Brain microvascular endothelial cell (primary cell): ENCODE measurements around the gene CNTNAP2.

Experiments
- DNase-seq: peaks from one replicate; pipeline ENCODE4 v3.0.0-alpha.2; 2020
- H3K27ac ChIP-seq: fragments of 250-450 bp; sonication (Bioruptor Pico); 2 replicates; pipeline ENCODE4 v1.5.1; 2020; ENCODE audit warnings: mild to moderate bottlenecking, moderate library complexity
- H3K27me3 ChIP-seq: fragments of 250-450 bp; sonication (Bioruptor Pico); replicated peaks from 2 replicates; pipeline ENCODE4 v1.5.1; 2020; ENCODE audit warnings: mild to moderate bottlenecking
- H3K36me3 ChIP-seq: fragments of 250-450 bp; sonication (Bioruptor Pico); replicated peaks from 2 replicates; pipeline ENCODE4 v1.5.1; 2020; ENCODE audit warnings: mild to moderate bottlenecking
- H3K4me3 ChIP-seq: 2 replicates; pipeline ENCODE4 v1.5.1; 2011; ENCODE audit warnings: low read depth, mild to moderate bottlenecking, control low read depth, low read length, moderate library complexity
- in situ Hi-C: cut with HindIII; loops from 2 replicates; pipeline ENCODE4 v1.10.0; 2017; ENCODE audit warnings: low sequenced_read_pairs, low pct_ligation_motif_present
- TF ChIP-seq, protein P1 (sequence below): IDR thresholded peaks from 2 replicates; pipeline ENCODE4 v1.5.1; 2011; ENCODE audit warnings: low read depth, mild to moderate bottlenecking, moderate library complexity, low read length, control low read depth, inconsistent platforms; ENCODE audit errors: missing control alignments

CNTNAP2 gene

DNA sequence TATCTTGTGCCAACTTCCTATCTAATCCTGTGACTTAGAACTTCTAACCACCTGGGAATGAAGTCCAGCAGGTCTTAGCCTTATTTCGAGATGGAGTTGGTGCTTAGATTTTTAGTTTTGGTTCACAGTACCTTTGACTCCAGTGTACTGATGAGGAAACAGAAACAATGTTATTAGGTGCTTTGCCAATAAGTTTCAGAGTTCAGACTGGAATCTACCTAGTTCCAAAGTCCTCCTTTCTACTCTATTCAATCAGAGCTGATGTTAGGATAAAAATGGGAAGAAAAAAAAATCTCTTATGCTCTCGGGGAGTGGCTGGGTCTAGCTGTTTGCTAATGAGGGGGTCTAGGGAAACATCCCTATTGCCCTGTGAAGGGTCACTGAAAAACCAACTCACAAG lies 1867.7 kb downstream of the CNTNAP2 start:
- no peak overlapping the region for H3K27ac ChIP-seq
- no peaks in the 10 kb centered on the region for H3K27me3 ChIP-seq
- no peak for DNase-seq
- in situ Hi-C loops: no loop called here
- TF ChIP-seq, protein P1, sequence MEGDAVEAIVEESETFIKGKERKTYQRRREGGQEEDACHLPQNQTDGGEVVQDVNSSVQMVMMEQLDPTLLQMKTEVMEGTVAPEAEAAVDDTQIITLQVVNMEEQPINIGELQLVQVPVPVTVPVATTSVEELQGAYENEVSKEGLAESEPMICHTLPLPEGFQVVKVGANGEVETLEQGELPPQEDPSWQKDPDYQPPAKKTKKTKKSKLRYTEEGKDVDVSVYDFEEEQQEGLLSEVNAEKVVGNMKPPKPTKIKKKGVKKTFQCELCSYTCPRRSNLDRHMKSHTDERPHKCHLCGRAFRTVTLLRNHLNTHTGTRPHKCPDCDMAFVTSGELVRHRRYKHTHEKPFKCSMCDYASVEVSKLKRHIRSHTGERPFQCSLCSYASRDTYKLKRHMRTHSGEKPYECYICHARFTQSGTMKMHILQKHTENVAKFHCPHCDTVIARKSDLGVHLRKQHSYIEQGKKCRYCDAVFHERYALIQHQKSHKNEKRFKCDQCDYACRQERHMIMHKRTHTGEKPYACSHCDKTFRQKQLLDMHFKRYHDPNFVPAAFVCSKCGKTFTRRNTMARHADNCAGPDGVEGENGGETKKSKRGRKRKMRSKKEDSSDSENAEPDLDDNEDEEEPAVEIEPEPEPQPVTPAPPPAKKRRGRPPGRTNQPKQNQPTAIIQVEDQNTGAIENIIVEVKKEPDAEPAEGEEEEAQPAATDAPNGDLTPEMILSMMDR: no peak
- H3K4me3 ChIP-seq: no peak overlapping the region
- H3K36me3 ChIP-seq: no peaks in the 10 kb centered on the region

DNA sequence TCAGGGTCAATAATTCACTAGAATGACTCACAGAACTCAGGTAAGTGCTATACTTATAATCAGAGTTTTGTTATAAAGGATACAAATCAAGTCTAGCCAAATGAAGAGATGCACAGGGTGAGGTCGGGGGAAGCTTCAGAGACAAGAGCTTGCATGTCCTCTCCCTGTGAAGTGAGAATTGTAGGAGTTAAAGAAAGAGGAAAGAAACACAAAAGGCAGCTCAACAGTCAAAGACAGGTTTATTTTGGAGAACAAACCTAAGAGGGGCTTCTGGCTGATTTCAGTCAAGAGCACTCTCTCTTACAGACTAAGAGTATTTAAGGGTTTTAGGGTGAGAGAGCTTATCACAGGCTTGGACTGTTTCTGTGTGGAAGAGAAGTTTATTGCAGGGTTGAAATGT lies 1873.5 kb downstream of the CNTNAP2 start:
- in situ Hi-C loops: no loop called here
- H3K27ac ChIP-seq: no peak overlapping the region
- no peaks in the 10 kb centered on the region for H3K27me3 ChIP-seq
- no peak overlapping the region for H3K4me3 ChIP-seq
- DNase-seq: no peak
- H3K36me3 ChIP-seq: no peaks in the 10 kb centered on the region
- TF ChIP-seq, protein P1: no peak

- H3K36me3 ChIP-seq: no peaks in the 10 kb centered on the region
Observed at GRCh38 chr7:147990942-147991341, 1874.3 kb downstream of the CNTNAP2 start.

GRCh38 chr7:147992698-147993097 lies 1876.1 kb downstream of the CNTNAP2 start:
- TF ChIP-seq, protein P1: no peak
- Histone ChIP-seq H3K36me3 (no peaks in the 10 kb centered on the region), H3K4me3 (no peak overlapping the region), H3K27ac (no peak overlapping the region), H3K27me3 (no peaks in the 10 kb centered on the region)
- in situ Hi-C loops: no loop called here
- DNase-seq: no peak

More at GRCh38 chr7:147990942-147991341, 1874.3 kb downstream of the CNTNAP2 start:
- Histone ChIP-seq H3K4me3 (no peak overlapping the region), H3K27me3 (no peaks in the 10 kb centered on the region), H3K27ac (no peak overlapping the region)
- in situ Hi-C loops: no loop called here
- DNase-seq: no peak
- TF ChIP-seq, protein P1: no peak

DNA sequence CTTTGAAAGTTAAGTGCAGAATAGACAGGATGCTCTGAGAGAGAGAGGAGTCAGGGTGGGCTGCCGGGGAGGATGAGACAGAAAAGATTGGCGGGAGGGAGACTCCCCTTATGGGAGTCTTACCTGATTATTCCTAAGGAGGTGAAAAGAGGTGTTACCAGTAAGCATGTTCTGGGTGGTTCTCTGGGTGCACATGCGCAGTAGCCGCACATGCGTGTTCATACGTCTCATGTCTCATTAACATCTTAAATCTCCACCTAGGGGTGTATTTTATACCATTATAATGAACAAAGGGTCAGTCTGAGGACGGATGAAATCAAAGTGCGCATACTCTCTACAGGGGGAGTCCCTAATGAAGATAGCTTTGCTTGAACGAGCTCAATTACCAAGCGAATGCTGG lies 1881.0 kb downstream of the CNTNAP2 start:
- in situ Hi-C loops: no loop called here
- H3K36me3 ChIP-seq: no peaks in the 10 kb centered on the region
- H3K4me3 ChIP-seq: no peak overlapping the region
- TF ChIP-seq, protein P1: no peak
- H3K27me3 ChIP-seq: no peaks in the 10 kb centered on the region
- H3K27ac ChIP-seq: no peak overlapping the region
- DNase-seq: no peak

DNA sequence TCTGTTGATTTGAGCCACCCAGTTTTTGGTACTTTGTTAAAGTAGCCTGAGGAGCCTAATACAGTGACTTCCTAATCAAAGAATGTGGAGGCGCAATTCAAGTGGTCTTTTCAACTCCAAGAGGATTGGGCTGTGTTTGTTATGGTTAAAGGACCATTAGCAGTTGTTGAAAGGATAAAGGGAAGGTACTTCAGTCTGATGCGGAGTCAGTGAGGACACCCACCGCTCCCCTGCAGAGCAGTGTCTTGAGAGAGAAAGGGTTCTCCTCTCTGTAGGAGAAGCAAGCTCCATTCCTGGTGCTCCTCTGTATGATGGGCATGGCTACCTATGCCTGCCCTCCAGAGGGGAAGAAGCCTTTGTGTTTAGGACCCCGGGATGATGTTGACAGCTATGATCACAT lies 1883.4 kb downstream of the CNTNAP2 start:
- no peak overlapping the region for H3K27ac ChIP-seq
- in situ Hi-C loops: no loop called here
- H3K4me3 ChIP-seq: no peak overlapping the region
- H3K36me3 ChIP-seq: no peaks in the 10 kb centered on the region
- DNase-seq: no peak
- no peaks in the 10 kb centered on the region for H3K27me3 ChIP-seq
- TF ChIP-seq, protein P1: no peak
